ENCODE results near the gene COL23A1.

- TF ChIP-seq POLR2A (IDR thresholded peaks at IDR 0.05; ENCODE audit: low read depth, low read length) = no peak
- TF ChIP-seq PAX5 (IDR thresholded peaks at IDR 0.05; ENCODE audit: insufficient read depth, low read length, severe bottlenecking) = no peak
- TF ChIP-seq TAF1 (IDR thresholded peaks at IDR 0.05; ENCODE audit: low read depth, low read length) = no peak
- no peak for TF ChIP-seq POLR2AphosphoS5 (IDR thresholded peaks at IDR 0.05; ENCODE audit: low read depth, low read length)
- TF ChIP-seq POU2F2 (IDR thresholded peaks at IDR 0.05; ENCODE audit: low read depth, low read length) = no peak
- no peak for TF ChIP-seq SPI1 (IDR thresholded peaks at IDR 0.05; ENCODE audit: low read depth, low read length)
Observed at GRCh38 chr5:178230879-178231538, 359.2 kb downstream of the COL23A1 start.
